ENCODE measurements around the gene TPO.
"Not testable (repeated sequence)": the region's sequence is repeated elsewhere in the genome, so short reads cannot be mapped to it uniquely, and the experiment has no call there.

TPO gene

GRCh38 chr2:1405967-1406366, 7.3 kb upstream of the TPO start:
- no peak for DNase-seq

- DNase-seq, result no peak
These were observed 6.8 kb upstream of the TPO start for GRCh38 chr2:1406434-1406833.

DNA sequence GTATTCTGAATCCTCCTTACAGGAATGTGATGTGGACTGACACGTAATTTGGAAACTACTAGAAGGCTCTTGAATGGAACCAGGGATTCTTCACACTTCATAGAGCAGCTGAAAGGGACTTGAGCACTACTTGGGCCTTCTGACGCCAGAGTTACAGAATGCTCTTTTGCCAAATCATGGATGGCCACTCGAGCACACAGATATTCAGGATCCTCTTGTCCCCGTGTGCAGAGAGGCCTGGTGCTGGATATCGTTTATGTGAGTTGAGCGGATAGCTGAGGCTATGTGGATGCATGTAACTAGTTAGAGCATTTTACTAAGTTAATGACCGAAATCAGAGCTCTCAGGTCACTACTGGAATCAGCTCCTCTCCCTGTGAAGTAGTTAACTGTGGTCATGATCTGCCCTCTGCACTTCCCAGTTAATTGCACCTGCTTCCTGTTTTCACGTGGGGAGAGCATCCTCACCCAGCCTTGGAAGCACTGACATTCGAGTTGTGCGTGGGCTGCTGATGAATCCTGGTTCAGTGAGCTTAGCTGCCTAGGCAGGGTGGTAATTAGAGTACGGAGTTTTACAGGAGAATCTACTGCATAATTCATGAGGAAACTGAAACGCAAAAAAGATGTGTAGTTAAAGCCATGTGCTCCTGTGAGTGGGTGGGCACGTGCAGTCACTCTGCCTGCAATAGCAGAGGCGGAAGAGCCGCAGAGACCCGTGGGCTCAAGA, 5.2 kb upstream of the TPO start:
- DNase-seq, result no peak

DNA sequence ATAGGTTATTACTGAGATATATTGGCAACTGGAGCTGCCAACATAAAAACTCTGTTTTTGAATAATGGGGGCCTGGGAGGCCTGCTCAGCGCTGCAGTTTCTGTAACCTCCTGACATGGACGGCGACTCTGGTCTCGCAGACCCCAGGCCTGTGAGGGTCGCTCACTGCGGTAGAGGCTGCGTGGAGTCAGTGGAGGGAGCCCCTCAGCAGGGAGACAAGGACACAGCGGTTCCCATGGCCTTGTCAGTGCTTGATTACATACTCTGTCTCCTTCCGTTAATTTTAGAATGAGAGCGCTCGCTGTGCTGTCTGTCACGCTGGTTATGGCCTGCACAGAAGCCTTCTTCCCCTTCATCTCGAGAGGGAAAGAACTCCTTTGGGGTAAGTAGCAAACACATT, 858 bp downstream of the TPO start:
- DNase-seq, result no peak

- not testable (repeated sequence) for DNase-seq
These were observed 1.6 kb downstream of the TPO start for GRCh38 chr2:1414901-1415300.

DNA sequence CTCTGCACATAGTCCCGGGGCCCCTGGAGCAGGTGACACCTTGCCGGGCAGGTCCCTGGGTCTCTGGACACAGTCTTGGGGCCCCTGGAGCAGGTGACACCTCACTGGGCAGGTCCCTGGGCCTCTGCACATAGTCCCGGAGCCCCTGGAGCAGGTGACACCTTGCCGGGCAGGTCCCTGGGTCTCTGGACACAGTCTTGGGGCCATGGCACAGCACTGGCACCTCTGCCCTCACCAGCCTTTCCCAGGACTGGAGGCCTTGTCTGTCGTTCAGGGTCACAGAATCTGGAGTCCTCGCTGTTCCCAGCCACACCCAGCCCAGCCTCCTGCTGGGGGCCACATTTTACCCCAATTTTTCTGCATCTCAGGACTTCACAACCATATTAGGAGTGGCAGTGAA, 2.2 kb downstream of the TPO start:
- DNase-seq, result no peak

DNA sequence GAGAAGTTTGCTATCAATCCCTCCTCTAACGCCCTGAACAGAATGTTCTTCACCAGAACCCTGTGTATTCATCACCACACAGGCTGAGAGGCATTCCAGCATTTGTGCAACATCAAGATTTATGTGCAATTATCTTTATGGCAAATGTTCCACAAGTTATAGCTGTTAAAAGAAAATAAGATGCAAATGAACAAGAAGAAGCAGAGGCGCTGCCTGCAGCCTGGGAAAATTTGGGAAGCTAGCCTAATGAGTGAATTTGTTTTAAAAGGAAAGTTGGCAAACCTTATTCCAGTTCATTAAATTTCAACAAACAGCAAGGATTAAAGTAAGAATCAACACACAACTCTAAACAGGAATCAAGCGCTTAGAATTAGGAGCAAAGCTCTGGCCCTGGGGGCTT, 5.3 kb downstream of the TPO start:
- no peak for DNase-seq

GRCh38 chr2:1420746-1421480, 7.7 kb downstream of the TPO start:
- DNase-seq, result no peak

DNA sequence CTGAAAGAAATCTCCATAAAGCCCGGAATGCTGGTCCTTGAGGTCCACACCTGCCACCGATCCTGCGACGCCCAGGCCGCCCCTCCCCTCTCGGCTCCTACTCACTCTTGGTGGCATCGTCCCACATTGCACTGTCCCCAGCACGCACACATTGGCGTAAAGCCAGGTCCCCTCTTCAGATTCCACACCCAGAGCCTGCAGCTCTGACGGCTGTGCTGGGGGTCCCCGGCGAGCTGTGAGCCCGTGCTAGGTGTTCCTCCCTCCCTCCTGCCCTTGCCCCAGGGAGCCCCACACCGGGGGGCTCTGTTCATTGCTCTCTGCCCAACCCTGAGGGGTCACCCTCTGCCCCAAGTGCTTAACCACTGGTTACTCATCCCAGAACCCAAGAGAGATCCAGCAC, 8.5 kb downstream of the TPO start:
- no peak for DNase-seq

GRCh38 chr2:1422131-1422530, 8.9 kb downstream of the TPO start:
- DNase-seq, result no peak

DNA sequence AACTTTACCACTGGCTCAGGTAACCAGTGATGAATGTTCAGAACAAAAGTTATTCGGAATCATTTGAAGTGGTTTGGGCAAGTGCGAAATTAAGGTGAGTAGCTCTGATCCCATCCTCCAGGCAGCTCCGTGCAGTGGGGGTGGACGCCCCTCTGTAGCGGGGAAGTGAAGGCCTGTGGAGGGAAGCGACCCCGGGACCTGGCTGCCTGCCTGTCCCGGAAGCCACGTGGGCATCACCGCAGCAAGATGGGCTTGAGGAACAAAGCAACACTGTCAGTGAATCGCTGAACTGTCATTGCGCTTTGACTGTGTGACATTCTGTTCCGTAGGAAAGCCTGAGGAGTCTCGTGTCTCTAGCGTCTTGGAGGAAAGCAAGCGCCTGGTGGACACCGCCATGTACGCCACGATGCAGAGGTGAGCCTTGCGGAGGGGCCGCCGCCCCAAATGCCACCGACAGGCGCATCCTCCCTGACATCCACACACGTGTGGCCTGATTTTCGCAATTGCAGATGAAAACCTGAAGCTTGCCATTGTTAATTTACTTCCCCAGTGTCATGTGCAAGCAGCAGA, 9.5 kb downstream of the TPO start:
- no peak for DNase-seq

- DNase-seq, result no peak
These were observed 13.8 kb downstream of the TPO start for GRCh38 chr2:1427086-1427485.

DNA sequence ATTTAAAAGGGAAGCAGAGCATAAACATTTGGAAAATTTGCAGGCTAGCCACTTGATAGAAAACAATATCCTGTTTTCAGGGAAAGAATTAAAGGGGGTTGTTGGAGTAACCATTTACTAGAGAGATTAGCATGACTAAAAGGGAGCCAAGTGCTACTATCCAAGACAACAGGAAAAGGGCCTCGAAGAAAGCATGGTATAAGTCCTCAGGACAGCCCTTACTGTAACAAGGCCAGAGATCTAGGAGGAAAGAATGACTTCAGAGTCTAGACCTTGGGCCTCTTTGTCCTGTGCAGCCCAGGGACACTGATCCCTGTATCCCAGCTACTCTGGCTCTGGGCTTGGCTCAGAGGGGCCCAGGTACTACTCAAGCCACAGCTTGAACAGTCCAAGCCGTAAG, 16.6 kb downstream of the TPO start:
- DNase-seq, result no peak

DNA sequence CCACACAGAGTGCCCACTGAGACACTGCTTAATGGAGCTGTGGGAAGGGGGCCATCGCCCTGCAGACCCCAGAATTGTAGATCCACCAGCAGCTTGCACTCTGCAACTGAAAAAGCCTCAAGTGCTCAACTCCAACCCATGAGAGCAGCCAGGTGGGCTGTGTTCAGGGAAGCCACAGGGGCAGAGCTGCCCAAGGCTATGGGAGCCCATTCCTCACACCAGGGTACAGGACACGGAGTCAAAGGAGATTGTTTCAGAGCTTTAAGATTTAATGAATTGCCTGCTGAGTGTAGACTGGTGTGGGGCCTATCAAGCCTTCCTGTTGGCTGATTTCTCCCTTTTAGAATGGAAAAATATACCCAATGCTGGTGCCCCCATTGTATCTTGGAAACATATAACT, 17.2 kb downstream of the TPO start:
- no peak for DNase-seq

- DNase-seq, result no peak
These were observed 18.7 kb downstream of the TPO start for GRCh38 chr2:1431886-1432400.

GRCh38 chr2:1432726-1433125, 19.5 kb downstream of the TPO start:
- no peak for DNase-seq

DNA sequence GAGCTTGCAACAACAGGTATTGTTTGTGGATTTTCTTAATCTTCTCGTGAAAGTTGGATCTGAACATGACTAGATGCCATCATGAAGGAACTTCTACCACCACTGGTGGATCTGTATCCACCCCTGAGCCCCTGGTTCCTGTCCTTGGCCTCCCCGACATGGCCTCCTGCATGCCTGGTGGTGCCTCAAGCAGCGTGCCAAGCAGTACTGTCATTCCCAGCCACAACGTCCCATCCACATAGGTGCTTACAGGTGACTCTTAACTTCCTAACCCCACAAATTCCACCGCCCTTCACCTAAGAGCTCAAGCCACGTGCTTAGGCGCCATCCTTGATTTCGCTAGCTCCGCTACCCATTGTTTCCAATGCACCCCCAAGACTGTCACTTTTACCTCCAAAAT, 23.1 kb downstream of the TPO start:
- DNase-seq, result no peak

GRCh38 chr2:1437101-1437500, 23.8 kb downstream of the TPO start:
- DNase-seq, result no peak

GRCh38 chr2:1437537-1437936, 24.3 kb downstream of the TPO start:
- DNase-seq, result no peak

DNA sequence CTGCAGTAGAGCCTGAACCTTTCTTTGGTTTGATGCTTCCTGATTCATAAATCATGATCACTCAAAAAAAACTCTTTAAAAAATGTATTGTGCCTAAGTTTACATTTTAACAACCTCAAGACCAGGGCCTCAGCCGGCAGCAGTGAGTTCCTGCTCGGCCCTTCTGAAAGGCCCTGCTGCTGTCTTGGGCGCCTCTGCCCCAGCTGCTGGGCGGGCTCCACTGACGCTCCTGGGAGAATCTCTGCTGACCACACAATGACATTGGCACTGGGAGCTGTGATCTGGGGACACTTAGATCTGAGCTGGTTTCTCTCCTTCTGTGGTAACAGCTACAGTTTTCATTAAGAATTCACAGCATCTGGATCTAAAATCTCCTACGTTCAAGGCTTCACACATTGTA, 25.7 kb downstream of the TPO start:
- DNase-seq, result no peak

DNA sequence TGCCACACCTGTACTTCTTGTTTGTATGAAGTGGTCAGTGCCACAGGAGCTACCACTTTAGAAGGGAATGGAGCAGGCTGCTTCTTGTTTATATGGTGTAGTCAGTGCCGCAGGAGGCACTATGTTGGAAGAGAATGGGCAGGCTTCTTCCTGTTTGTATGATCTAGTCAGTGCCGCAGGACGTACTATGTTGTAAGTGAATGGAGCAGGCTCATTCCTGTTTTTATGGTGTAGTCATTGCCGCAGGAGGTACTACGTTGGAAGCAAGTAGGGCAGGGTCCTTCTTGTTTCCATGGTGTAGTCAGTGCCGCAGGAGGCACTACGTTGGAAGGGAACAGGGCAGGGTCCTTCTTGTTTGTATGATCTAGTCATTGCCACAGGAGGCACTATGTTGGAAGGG, 27.3 kb downstream of the TPO start:
- DNase-seq, result no peak

DNA sequence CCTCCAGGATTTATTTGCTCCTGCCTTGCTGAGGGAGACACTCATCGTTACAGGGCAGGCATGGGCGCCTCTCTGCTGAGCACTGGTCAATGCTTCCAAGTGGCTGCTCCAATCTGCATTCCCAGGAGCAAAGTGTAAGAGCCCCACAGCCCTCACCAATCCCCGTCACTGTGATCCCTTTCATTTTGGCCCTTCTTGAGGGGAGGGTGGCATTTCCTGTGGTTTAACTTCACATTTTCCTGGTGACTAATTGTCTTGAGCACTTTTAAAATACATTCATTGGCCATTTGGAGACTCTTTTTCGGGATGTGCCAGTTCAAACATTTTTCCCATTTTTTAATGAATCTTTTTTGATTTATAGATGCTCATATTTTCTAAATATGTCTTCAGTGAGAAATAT, 33.0 kb downstream of the TPO start:
- DNase-seq, result no peak

GRCh38 chr2:1448009-1448408, 34.7 kb downstream of the TPO start:
- DNase-seq, result no peak

- no peak for DNase-seq
These were observed 37.7 kb downstream of the TPO start for GRCh38 chr2:1450915-1451314.

Measured in stimulated activated CD4-positive, alpha-beta T cell treated with anti-CD3 and anti-CD28 coated beads, Interleukin-2, amount 100 ng/mL, for 24 hours (primary cell).